ENCODE measurements around the gene HLA-DMB. TPM values are rescaled to one million over a fixed set of nuclear protein-coding genes. Genes with fewer than 3 reads are reported as not detected.

HLA-DMB gene
- total RNA-seq, 4 donors from 2014 or later: 15.0 to 30.2 (median 18.1) TPM

DNA sequence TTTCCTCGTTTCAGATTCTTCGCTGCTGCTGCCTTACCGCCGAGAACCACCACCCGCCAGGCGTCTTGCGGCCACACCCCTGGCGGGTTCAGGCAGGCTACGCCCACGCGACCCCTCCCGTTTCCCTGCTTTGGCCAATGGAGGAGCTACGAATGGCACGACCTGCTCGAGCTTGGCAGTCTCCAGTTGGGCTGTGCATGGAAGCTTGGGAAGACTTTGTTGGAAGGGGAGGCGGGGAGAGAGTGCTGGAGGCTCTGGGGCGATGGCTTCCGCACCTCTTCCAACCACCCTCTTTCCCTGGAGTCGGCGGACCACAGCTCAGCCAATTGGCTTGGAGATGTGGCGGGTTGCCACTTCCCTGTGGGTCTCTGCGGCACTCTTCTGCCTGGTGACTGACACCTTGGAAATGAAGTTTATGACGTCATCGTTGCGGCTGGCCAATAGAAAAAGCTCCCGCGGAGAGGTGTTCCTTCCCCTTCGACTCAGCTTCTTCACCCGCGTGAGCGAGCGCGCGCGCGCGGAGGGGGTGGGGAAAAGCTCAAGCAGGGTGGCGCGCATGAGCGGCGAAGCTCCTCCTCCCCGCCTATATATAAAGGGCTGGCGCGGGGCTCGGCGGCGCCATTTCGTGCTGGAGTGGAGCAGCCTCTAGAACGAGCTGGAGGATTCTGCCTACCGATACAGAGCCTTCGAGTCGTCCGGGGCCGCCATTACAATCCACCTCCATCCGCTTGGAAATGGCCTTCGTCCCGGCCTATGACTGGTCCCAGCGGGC lies 30.9 kb upstream of the HLA-DMB start:
- no peaks in the 10 kb centered on the region for H3K27me3 ChIP-seq
- TF ChIP-seq POLR2A (IDR thresholded peaks at IDR 0.05) (peak; percentile 98 to 100), EP300 (IDR thresholded peaks at IDR 0.05) (no peak), POLR2AphosphoS5 (IDR thresholded peaks at IDR 0.05) (peak; percentile 93 to 99 (median 98))
- peaks cover 36% of the 10 kb centered on the region for H3K4me1 ChIP-seq
- no peaks in the 10 kb centered on the region for H3K9me3 ChIP-seq
- peaks cover 32% of the 10 kb centered on the region for H3K36me3 ChIP-seq
- H3K27ac ChIP-seq: peak overlapping the region; percentile 97
- H3K4me3 ChIP-seq: peak overlapping the region; percentile 69
- WGBS: 0% methylated on average over 45 of the region's 58 CpGs
- DNase-seq (ENCODE audit: low spot score in 2 of 2): peak; percentile 99 to 100

DNA sequence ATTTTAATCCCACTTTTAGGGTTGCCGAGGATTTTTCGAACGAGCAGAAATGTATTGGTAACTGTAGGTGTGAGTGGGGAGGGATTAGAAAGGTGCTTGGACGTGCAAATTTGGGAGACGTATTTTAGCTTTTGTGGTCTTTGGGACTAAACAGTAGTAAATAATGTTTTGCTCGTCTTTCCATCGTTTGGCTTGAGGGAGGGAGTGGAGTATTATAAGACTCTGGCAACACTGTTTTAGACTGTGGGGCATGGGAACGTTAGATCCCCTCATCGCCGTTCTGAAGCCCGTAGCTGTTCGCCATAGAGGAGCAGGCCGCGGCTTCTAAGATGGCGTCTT lies 30.4 kb upstream of the HLA-DMB start:
- no peak for TF ChIP-seq POLR2AphosphoS5 (IDR thresholded peaks at IDR 0.05)
- TF ChIP-seq EP300 (IDR thresholded peaks at IDR 0.05): no peak
- TF ChIP-seq, protein P1, sequence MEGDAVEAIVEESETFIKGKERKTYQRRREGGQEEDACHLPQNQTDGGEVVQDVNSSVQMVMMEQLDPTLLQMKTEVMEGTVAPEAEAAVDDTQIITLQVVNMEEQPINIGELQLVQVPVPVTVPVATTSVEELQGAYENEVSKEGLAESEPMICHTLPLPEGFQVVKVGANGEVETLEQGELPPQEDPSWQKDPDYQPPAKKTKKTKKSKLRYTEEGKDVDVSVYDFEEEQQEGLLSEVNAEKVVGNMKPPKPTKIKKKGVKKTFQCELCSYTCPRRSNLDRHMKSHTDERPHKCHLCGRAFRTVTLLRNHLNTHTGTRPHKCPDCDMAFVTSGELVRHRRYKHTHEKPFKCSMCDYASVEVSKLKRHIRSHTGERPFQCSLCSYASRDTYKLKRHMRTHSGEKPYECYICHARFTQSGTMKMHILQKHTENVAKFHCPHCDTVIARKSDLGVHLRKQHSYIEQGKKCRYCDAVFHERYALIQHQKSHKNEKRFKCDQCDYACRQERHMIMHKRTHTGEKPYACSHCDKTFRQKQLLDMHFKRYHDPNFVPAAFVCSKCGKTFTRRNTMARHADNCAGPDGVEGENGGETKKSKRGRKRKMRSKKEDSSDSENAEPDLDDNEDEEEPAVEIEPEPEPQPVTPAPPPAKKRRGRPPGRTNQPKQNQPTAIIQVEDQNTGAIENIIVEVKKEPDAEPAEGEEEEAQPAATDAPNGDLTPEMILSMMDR (IDR thresholded peaks at IDR 0.05): no peak
- no peak for TF ChIP-seq POLR2A (IDR thresholded peaks at IDR 0.05)
- Histone ChIP-seq H3K4me1 (peaks cover 36% of the 10 kb centered on the region), H3K36me3 (peaks cover 26% of the 10 kb centered on the region), H3K4me3 (peak overlapping the region; percentile 69), H3K27ac (peak overlapping the region; percentile 97), H3K27me3 (no peaks in the 10 kb centered on the region), H3K9me3 (no peaks in the 10 kb centered on the region)
- no peak for DNase-seq (ENCODE audit: low spot score in 2 of 2)
- 2% methylated on average over 12 of the region's 15 CpGs for WGBS

DNA sequence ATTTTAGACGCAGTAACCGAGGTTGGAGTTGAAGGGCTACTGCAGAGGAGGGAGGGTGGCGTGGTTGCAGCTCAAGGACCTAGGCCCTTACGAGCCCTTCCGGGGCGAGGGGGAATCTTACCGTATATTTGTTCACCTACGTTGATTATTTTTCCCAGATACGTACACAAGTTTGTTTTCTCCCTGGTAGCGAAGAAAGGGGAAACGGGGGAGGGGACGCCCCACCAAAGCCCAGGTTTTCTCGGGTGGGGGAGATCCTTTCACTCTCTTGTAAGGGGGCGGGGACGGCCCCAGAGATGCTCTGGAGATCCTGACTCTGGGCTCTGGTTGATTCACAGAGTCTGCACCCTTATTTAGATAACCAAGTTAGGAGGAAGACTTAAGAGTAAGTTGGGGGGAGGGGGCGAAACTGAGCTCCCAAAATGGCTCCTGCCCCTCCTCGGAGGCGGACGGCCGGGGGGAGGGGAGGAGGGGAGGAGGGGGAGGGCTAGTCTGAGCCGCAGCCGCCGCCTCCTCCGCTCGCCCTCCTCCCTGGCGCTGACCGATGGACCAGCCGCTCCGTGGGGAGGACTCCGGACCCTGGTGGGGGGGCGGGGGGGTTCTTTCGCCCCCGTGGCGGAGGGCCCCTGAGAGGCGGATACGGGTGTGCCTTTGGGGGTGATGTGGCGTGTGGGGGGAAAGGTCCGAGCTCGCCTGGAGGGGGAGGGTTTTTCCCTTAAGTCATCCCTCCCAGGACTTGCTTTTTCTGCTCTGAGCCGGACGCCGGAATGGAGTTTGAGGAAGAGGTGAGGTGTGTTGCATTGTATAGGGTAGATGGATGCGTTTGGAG lies 29.8 kb upstream of the HLA-DMB start:
- Histone ChIP-seq H3K36me3 (peaks cover 21% of the 10 kb centered on the region), H3K4me1 (peaks cover 35% of the 10 kb centered on the region), H3K27me3 (no peaks in the 10 kb centered on the region), H3K9me3 (no peaks in the 10 kb centered on the region), H3K4me3 (peak overlapping the region; percentile 69), H3K27ac (peak overlapping the region; percentile 97)
- TF ChIP-seq POLR2AphosphoS5 (IDR thresholded peaks at IDR 0.05) (no peak), EP300 (IDR thresholded peaks at IDR 0.05) (no peak), POLR2A (IDR thresholded peaks at IDR 0.05) (no peak)
- TF ChIP-seq, protein P1 (IDR thresholded peaks at IDR 0.05): no peak
- WGBS: 2% methylated on average over 31 of the region's 43 CpGs
- DNase-seq (ENCODE audit: low spot score in 2 of 2): peak; percentile 92

DNA sequence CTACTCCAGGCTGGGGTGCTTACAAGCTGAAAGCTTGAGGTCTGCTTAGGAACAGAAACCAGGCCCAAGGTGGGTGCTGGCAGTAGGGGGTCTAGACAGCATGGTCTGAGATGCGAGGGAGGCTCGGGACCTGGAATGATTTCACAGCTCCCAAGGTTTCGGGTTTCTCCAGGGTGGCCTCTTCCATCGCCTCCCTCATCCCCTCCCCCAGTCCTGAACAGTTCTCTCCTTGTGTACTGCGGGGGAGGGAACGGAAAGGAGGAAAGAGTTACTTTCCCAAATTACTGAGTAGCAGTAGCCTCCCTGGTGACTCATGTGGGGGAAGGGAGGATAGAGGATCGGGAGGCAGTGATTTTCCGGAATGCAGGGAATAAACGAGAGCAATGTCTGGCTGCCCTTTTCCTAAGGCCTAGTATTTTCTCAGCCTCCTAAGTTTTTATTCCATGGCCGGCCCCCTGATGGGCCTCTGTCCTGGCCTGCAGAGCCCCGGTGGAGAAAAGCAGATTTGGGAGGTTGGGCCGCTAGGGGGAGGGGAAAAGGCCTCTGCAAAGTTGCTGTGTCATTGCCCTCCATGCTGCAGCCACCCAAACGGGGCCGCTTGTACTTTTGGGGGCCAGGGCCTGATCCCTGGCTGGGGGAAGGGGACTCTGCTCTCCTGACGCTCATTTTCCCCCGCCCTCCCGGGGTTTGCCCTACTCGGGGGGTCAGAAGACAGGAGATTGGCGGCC lies 29.0 kb upstream of the HLA-DMB start:
- Histone ChIP-seq H3K27me3 (no peaks in the 10 kb centered on the region), H3K27ac (peak overlapping the region; percentile 97), H3K4me3 (peak overlapping the region; percentile 69), H3K9me3 (no peaks in the 10 kb centered on the region), H3K36me3 (peaks cover 13% of the 10 kb centered on the region), H3K4me1 (peaks cover 30% of the 10 kb centered on the region)
- TF ChIP-seq POLR2AphosphoS5 (IDR thresholded peaks at IDR 0.05) (peak in 2 of 3 donors; percentile 29 to 38), EP300 (IDR thresholded peaks at IDR 0.05) (no peak), POLR2A (IDR thresholded peaks at IDR 0.05) (peak in 1 of 2 donors; percentile 51)
- TF ChIP-seq, protein P1 (IDR thresholded peaks at IDR 0.05): peak; percentile 31 to 54
- peak; percentile 86 for DNase-seq (ENCODE audit: low spot score in 2 of 2)
- under 1% methylated on average over 19 of the region's 19 CpGs for WGBS

DNA sequence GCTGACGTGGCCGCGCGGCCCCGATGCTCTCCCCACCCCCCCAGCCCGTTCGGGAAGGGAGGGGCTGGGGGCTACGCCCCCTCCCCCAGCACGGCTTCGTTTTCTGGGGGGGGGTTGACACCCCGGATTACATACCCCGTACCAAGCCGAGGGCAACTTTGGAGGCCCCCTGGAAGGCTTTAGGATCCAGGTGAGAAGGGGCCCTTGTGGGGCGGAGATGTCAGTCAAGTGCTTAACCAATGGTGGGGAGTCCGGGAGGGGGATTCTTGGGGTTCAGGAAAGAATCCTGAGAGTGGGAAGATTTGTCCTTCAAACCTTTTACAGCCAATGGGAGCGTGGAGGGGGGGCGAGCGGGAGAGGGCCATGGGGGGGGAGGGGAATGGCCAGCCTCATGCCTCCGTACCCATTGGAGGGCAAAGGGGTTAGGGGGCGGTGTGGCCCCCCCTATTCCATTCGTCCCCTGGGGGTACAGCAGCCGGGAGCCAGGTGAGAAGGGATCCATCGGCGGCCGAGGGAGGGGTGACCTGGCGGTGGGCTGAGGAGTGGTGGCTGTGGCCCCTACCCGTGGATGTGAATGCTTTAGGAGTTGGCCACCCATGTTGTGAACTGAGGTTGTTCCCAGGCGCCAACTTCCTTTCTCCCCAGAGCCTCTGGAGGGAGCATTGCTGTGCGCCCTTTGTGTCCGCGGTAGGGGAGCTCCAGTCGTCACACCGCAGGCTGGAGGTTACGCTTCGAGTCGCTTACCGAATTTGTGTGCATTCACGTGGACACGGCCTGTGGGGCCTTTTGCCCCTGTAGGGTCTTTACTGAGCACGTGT lies 28.2 kb upstream of the HLA-DMB start:
- WGBS: 0% methylated on average over 2 of the region's 40 CpGs
- TF ChIP-seq, protein P1 (IDR thresholded peaks at IDR 0.05): no peak
- TF ChIP-seq POLR2AphosphoS5 (IDR thresholded peaks at IDR 0.05): peak in 1 of 3 donors; percentile 10
- Histone ChIP-seq H3K9me3 (no peaks in the 10 kb centered on the region), H3K27me3 (no peaks in the 10 kb centered on the region), H3K27ac (peak overlapping the region; percentile 97), H3K36me3 (peaks cover 7% of the 10 kb centered on the region), H3K4me3 (peak overlapping the region; percentile 69), H3K4me1 (peaks cover 22% of the 10 kb centered on the region)
- peak in 1 of 2 donors; percentile 87 for DNase-seq (ENCODE audit: low spot score in 2 of 2)
